Heart left ventricle (tissue), 16 donors: ENCODE data around the gene RRM2. TPM values are rescaled to one million over a fixed set of nuclear protein-coding genes. Genes with fewer than 3 reads are reported as not detected.

ENCODE experiments used
- ATAC-seq, 4 donors: fragments of 200-7000 bp; cut with Tn5 transposase; one replicate each; pipeline ENCODE4 v1.9.1; 2020 to 2022; ENCODE audit warnings: moderate library complexity in 4 of 4, mild to moderate bottlenecking in 3 of 4, moderate number of reproducible peaks in 1 of 4
- DNase-seq, 5 donors: peaks; one replicate each; pipeline ENCODE4 v3.0.0-alpha.2; 2020
- H3K27ac ChIP-seq, 12 donors: fragments of 200-600 bp; sonication (generic) in 4 of 12; one replicate each; pipeline versions ENCODE4 v1.5.0 to v1.8.0; 2016 to 2022; ENCODE audit warnings: mild to moderate bottlenecking in 2 of 12
- H3K27me3 ChIP-seq, 9 donors: fragments of 200-600 bp; sonication (generic) in 2 of 9; one replicate each; pipeline versions ENCODE4 v1.5.1 to v1.8.0; 2016 to 2022; ENCODE audit warnings: mild to moderate bottlenecking in 3 of 9
- H3K36me3 ChIP-seq, 9 donors: fragments of 200-600 bp; sonication (generic) in 2 of 9; one replicate each; pipeline versions ENCODE4 v1.5.0 to v1.8.0; 2018 to 2022; ENCODE audit warnings: mild to moderate bottlenecking in 2 of 9
- H3K4me1 ChIP-seq, 12 donors: fragments of 200-600 bp; sonication (generic) in 4 of 12; one replicate each; pipeline versions ENCODE4 v1.5.0 to v1.8.0; 2016 to 2022; ENCODE audit warnings: mild to moderate bottlenecking in 3 of 12
- H3K4me3 ChIP-seq, 12 donors: fragments of 200-600 bp; sonication (generic) in 4 of 12; one replicate each; pipeline versions ENCODE4 v1.5.0 to v1.8.0; 2017 to 2022; ENCODE audit warnings: mild to moderate bottlenecking in 9 of 12, moderate library complexity in 4 of 12
- H3K9me3 ChIP-seq, 12 donors: fragments of 200-600 bp; sonication (generic) in 4 of 12; one replicate each; pipeline versions ENCODE4 v1.5.0 to v1.8.0; 2016 to 2022; ENCODE audit warnings: mild to moderate bottlenecking in 1 of 12
- POLR2A ChIP-seq, 2 donors: fragments of 450-650 bp; IDR thresholded peaks; one replicate each; pipeline ENCODE4 v1.6.1; 2017; ENCODE audit warnings: antibody characterized with exemption in 2 of 2, mild to moderate bottlenecking in 2 of 2, moderate library complexity in 2 of 2
- WGBS, 4 donors: extraction: QIAGEN DNeasy Blood & Tissue Kit in 2 of 4; methylation state at CpG; one replicate each; pipeline versions ENCODE4 v1.1.5 to v1.1.7; 2013 to 2018; 5-methylcytosine and 5-hydroxymethylcytosine counted together
- intact Hi-C, 10 donors: fragments of 100-400 bp; cut with DNase I; formaldehyde crosslinking; loops; one replicate each; pipeline versions ENCODE4 v1.11.1 to v1.14.2; 2022
- polyA plus RNA-seq, 2 donors: library from polyadenylated mRNA; stranded (reverse); fragments of 200-250 nt; gene quantifications; one replicate each; pipeline ENCODE4 v1.2.3, GENCODE V29; 2013
- total RNA-seq, 9 donors: library from RNA; depleted of rRNA in 2 of 9; stranded (reverse); fragments of >200 nt in 2 of 9; fragmentation: NEBNext Ultra II Directional in 3 of 9; extraction: Animal tissue kit (Norgen Biotek cat#: 25700) in 3 of 9; gene quantifications; one replicate each; pipeline versions ENCODE4 v1.1.0 to v1.2.4, GENCODE V29; 2016 to 2023
- TF ChIP-seq, protein P1 (sequence below), 12 donors: fragments of 200-600 bp; sonication (generic) in 4 of 12; IDR thresholded peaks; one replicate each; pipeline versions ENCODE4 v1.5.0 to v1.8.0; 2018 to 2022; ENCODE audit warnings: antibody characterized with exemption in 12 of 12, mild to moderate bottlenecking in 5 of 12
- donor health status: ischemic (EF 13 %, LVEDD 7.1; RV severe dilation, severe dysfunction).
- donor health status: healthy with polysubstance abuse.
- donor health status: DM: no; HTN: yes; CAD: no.
- donor health status: DM: no; HTN: no; CAD: no.
- donor health status: ischemic (EF 25% LVEDD 6.9; RV normal size, moderate dysfunction).
- donor health status: ischemic (EF 25% LVEDD 5.7; RV mildly dilated, moderate dysfunction).
- donor health status: healthy.
- donor health status: DM: yes; HTN: yes; CAD: no.
- donor health status: ischemic (EF 35%, LVEDD 5.7; RV mildly dilated, moderate dysfunction).
- donor health status: nonischemic (EF 11% LVEDD 7.7; RV severe dilation, severe dysfunction).
- donor health status: DM: yes; HTN: yes; CAD: no.
- donor health status: PGD.
- donor health status: ischemic (EF 29% LVEDD 5.4; RV normal size, mild dysfunction).
- donor health status: nonischemic (EF 23%, LVEDD 6.1; RV moderate dilation, normal function).

RRM2 gene
- total and polyA plus RNA-seq, 11 donors = 0.08 to 32.6 (median 1.0) TPM; not detected in 1

DNA sequence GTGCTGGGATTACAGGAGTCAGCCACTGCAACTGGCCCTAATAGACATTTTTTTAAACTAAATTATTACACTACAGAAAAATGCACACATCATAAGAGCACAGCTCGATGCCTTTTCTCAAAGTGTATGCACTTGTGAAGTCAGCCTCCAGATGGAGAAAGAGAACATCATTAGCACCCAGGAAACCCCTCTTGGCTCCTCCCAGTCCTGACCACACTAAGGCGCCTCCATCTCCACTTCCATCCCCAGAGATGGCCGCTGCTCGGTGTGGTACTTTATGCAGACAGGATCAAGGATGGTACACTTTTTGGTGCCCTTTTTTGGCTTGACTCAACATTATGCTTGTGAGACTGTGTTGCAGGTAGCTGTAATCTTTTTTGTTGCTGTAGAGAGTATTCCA is 34.8 kb downstream of the RRM2 start:
- TF ChIP-seq, protein P1, sequence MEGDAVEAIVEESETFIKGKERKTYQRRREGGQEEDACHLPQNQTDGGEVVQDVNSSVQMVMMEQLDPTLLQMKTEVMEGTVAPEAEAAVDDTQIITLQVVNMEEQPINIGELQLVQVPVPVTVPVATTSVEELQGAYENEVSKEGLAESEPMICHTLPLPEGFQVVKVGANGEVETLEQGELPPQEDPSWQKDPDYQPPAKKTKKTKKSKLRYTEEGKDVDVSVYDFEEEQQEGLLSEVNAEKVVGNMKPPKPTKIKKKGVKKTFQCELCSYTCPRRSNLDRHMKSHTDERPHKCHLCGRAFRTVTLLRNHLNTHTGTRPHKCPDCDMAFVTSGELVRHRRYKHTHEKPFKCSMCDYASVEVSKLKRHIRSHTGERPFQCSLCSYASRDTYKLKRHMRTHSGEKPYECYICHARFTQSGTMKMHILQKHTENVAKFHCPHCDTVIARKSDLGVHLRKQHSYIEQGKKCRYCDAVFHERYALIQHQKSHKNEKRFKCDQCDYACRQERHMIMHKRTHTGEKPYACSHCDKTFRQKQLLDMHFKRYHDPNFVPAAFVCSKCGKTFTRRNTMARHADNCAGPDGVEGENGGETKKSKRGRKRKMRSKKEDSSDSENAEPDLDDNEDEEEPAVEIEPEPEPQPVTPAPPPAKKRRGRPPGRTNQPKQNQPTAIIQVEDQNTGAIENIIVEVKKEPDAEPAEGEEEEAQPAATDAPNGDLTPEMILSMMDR (IDR thresholded peaks at IDR 0.05) = no peak
- no peak for TF ChIP-seq POLR2A (IDR thresholded peaks at IDR 0.05)
- ATAC-seq = no peak
- DNase-seq = no peak
- Histone ChIP-seq H3K27ac (no peak overlapping the region), H3K36me3 (no peaks in the 10 kb centered on the region), H3K4me3 (no peak overlapping the region), H3K27me3 (no peaks in the 10 kb centered on the region), H3K4me1 (peaks cover 0 to 4% (median 0%) of the 10 kb centered on the region in 12 donors), H3K9me3 (no peaks in the 10 kb centered on the region)
- WGBS, 4 donors = 91 to 98% (median 95%) methylated on average over 4 of the region's 4 CpGs
- intact Hi-C loops = no loop called here

DNA sequence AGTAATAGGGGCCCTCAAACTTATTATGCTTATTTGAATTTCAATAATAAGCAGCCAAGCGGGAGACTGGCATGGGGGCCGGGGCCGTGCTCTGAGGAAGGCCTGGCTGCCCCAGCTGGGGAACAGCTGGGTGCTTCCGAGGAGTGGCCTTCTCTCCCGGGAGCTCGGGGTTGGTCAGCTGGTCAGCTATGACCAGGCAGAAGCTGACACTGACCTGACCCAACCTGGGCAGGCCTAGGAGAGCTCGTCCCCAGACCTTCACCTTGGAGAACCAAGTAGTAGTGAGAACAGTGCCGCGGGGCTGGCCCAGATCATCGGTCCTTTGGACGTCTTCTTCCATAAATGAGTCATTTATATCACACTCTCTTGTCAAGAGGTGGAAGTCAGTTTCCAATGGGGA is 36.1 kb downstream of the RRM2 start:
- DNase-seq (no peak), ATAC-seq (no peak)
- Histone ChIP-seq H3K4me1 (peaks cover 0 to 11% (median 2%) of the 10 kb centered on the region in 12 donors), H3K4me3 (no peak overlapping the region), H3K27ac (no peak overlapping the region), H3K9me3 (no peaks in the 10 kb centered on the region), H3K36me3 (no peaks in the 10 kb centered on the region), H3K27me3 (no peaks in the 10 kb centered on the region)
- WGBS, 4 donors = 88 to 96% (median 94%) methylated on average over 11 of the region's 11 CpGs
- intact Hi-C loops = no loop called here
- TF ChIP-seq, protein P1 (IDR thresholded peaks at IDR 0.05) = no peak
- TF ChIP-seq POLR2A (IDR thresholded peaks at IDR 0.05) = no peak

DNA sequence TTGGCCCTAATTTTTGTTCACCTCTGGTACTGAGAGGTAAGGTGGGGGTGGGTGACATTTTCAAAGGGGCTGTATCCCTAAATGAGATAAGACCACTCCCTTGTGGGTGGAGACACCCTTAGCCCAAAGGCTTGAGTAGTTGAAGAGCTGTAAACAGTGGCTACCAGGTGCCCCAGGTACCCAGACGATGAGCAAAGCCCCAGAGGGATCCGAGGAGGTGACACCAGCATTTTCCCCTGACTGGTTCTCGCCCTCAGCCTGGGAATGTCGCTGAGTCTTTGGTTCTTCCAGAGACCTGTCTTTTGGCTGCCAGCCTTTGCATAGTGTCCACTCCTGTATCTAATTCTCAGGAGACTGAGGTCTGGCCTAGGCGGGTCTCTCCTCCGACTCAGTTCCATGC is 36.5 kb downstream of the RRM2 start:
- H3K4me1 ChIP-seq = peaks cover 0 to 11% (median 2%) of the 10 kb centered on the region in 12 donors
- H3K9me3 ChIP-seq = no peaks in the 10 kb centered on the region
- intact Hi-C loops = no loop called here
- no peak for ATAC-seq
- no peaks in the 10 kb centered on the region for H3K36me3 ChIP-seq
- no peak overlapping the region for H3K4me3 ChIP-seq
- no peak overlapping the region for H3K27ac ChIP-seq
- no peaks in the 10 kb centered on the region for H3K27me3 ChIP-seq
- no peak for TF ChIP-seq POLR2A (IDR thresholded peaks at IDR 0.05)
- TF ChIP-seq, protein P1 (IDR thresholded peaks at IDR 0.05) = no peak
- no peak for DNase-seq
- 75 to 81% (median 78%) methylated on average over 6 of the region's 6 CpGs for WGBS, 4 donors

DNA sequence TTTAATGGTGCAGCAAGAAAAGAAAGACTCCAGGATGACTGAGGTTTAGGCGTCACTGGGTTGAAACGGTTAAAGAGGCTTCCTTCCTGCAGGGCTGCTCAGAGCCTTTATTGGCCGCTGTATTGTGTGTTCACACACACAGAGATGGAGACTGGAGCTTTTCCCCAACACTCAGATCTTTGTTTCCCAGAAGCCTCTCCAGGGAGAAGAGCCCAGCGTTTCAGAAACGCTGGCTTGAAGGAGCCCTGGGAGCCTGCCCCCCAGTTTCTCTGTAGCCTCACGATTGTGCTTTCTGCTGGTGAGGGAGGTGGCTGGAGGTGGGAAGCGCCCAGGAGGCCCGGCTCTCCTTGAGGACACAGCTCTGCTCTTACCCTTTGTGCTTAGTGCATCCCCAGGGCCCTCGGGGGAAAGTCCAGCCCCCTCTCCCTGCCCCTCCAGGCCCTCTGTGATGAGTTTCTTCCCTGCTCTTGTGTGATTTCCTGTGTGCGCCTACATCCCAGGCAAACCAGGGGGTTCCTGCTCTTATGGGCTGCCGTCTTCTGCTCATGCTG is 37.1 kb downstream of the RRM2 start:
- TF ChIP-seq, protein P1 (IDR thresholded peaks at IDR 0.05) = no peak
- TF ChIP-seq POLR2A (IDR thresholded peaks at IDR 0.05) = no peak
- 38 to 57% (median 50%) methylated on average over 11 of the region's 11 CpGs for WGBS, 4 donors

More for the DNA sequence above, 37.1 kb downstream of the RRM2 start:
- Histone ChIP-seq H3K4me3 (no peak overlapping the region), H3K27me3 (no peaks in the 10 kb centered on the region), H3K36me3 (no peaks in the 10 kb centered on the region), H3K27ac (no peak overlapping the region), H3K9me3 (no peaks in the 10 kb centered on the region), H3K4me1 (peaks cover 0 to 11% (median 2%) of the 10 kb centered on the region in 12 donors)
- intact Hi-C loops = loop anchor here in 1 of 10 donors (5.0 kb wide), 1 partner anchor 148 kb away; no protein-coding TSS in a partner anchor
- ATAC-seq (no peak), DNase-seq (no peak)
